MCF 10A (cell line): ENCODE measurements around the gene CC2D2A. TPM values are rescaled to one million over a fixed set of nuclear protein-coding genes. Genes with fewer than 3 reads are reported as not detected.

Experiments
- BruUV-seq: library from RNA; stranded (reverse); fragments of 400-500 nt; replicated peaks from 2 replicates; lab custom pipeline; 2021; lab: Mats Ljungman, UMichigan
- CTCF ChIA-PET: fragments of 300-600 bp; sonication (Branson Sonifier 250); formaldehyde crosslinking; extraction: SDS; loops from one replicate; lab custom pipeline; 2021; ENCODE audit warnings: antibody characterized with exemption, inconsistent platforms; lab: Yijun Ruan, JAX
- POLR2A ChIA-PET: fragments of 300-600, 350-650 bp; sonication (Branson Sonifier 250); formaldehyde crosslinking; extraction: SDS; loops from one replicate; lab custom pipeline; 2020; ENCODE audit warnings: antibody characterized with exemption, inconsistent platforms; lab: Yijun Ruan, JAX
- DNase-seq: peaks from one replicate; pipeline ENCODE4 v3.0.0-alpha.2; 2018; ENCODE audit not compliant: unreplicated experiment
- H3K27ac Mint-ChIP-seq: one replicate; pipeline ENCODE4 v1.8.0; 2022; ENCODE audit warnings: mild to moderate bottlenecking, low read depth, mixed read lengths; ENCODE audit not compliant: unreplicated experiment
- H3K27me3 Mint-ChIP-seq: one replicate; pipeline ENCODE4 v1.8.0; 2022; ENCODE audit warnings: mixed read lengths; ENCODE audit not compliant: insufficient read depth, unreplicated experiment
- H3K36me3 Mint-ChIP-seq: one replicate; pipeline ENCODE4 v1.8.0; 2022; ENCODE audit warnings: mild to moderate bottlenecking, moderate library complexity, mixed read lengths; ENCODE audit not compliant: insufficient read depth, unreplicated experiment
- H3K4me1 Mint-ChIP-seq: one replicate; pipeline ENCODE4 v1.8.0; 2022; ENCODE audit warnings: mixed read lengths; ENCODE audit not compliant: insufficient read depth, unreplicated experiment
- H3K4me3 Mint-ChIP-seq: one replicate; pipeline ENCODE4 v1.8.0; 2022; ENCODE audit warnings: mild to moderate bottlenecking, moderate library complexity, mixed read lengths; ENCODE audit not compliant: unreplicated experiment
- H3K9me3 Mint-ChIP-seq: one replicate; pipeline ENCODE4 v1.8.0; 2022; ENCODE audit warnings: mixed read lengths; ENCODE audit not compliant: unreplicated experiment
- CTCF ChIP-seq: fragments of 200-600 bp; IDR thresholded peaks from one replicate; pipeline ENCODE4 v1.8.0; 2022; ENCODE audit warnings: antibody characterized with exemption, mild to moderate bottlenecking; ENCODE audit not compliant: unreplicated experiment
- intact Hi-C: fragments of 100-400 bp; cut with micrococcal nuclease; formaldehyde crosslinking; loops from 2 replicates; pipeline ENCODE4 v1.14.1; 2022
- total RNA-seq: library from RNA; stranded (reverse); gene quantifications from 2 replicates; pipeline ENCODE4 v1.2.3, GENCODE V29; 2022

Gene CC2D2A
- total RNA-seq, 1 experiment from 2014 or later: 8.6 TPM

- intact Hi-C loops: no loop called here
- DNase-seq: no peak
- H3K4me3 Mint-ChIP-seq: no peak overlapping the region
- H3K36me3 Mint-ChIP-seq: no peaks in the 10 kb centered on the region
- BruUV-seq: no TSS peak
- no peak for TF ChIP-seq CTCF
- H3K9me3 Mint-ChIP-seq: no peaks in the 10 kb centered on the region
- H3K4me1 Mint-ChIP-seq: peaks cover 6% of the 10 kb centered on the region
- POLR2A ChIA-PET: no interaction called here
- no peaks in the 10 kb centered on the region for H3K27me3 Mint-ChIP-seq
- H3K27ac Mint-ChIP-seq: no peak overlapping the region
- CTCF ChIA-PET: interaction anchor here (1.2 to 1.7 kb wide), 2 partner anchors 14 to 46 kb away, joined by 3 to 9 read pairs; no protein-coding TSS in a partner anchor
These were observed 26.1 kb upstream of the CC2D2A start for GRCh38 chr4:15443371-15444160.

- ChIA-PET CTCF (interaction anchor here (1.2 to 1.7 kb wide), 2 partner anchors 13 to 46 kb away, joined by 3 to 9 read pairs; no protein-coding TSS in a partner anchor), POLR2A (no interaction called here)
- DNase-seq: no peak
- intact Hi-C loops: no loop called here
- no peaks in the 10 kb centered on the region for H3K27me3 Mint-ChIP-seq
- H3K9me3 Mint-ChIP-seq: no peaks in the 10 kb centered on the region
- no peak for TF ChIP-seq CTCF
- no TSS peak for BruUV-seq
- no peak overlapping the region for H3K27ac Mint-ChIP-seq
- no peak overlapping the region for H3K4me3 Mint-ChIP-seq
- no peaks in the 10 kb centered on the region for H3K36me3 Mint-ChIP-seq
- H3K4me1 Mint-ChIP-seq: no peaks in the 10 kb centered on the region
These were observed 25.4 kb upstream of the CC2D2A start for GRCh38 chr4:15444276-15444675.

- Mint-ChIP-seq H3K9me3 (no peaks in the 10 kb centered on the region), H3K36me3 (no peaks in the 10 kb centered on the region), H3K27ac (no peak overlapping the region), H3K4me1 (no peaks in the 10 kb centered on the region), H3K27me3 (no peaks in the 10 kb centered on the region), H3K4me3 (no peak overlapping the region)
- CTCF ChIA-PET: interaction anchor here (0.7 kb wide), 1 partner anchor 148 kb away, joined by 3 read pairs; no protein-coding TSS in a partner anchor
- no peak for DNase-seq
- POLR2A ChIA-PET: interaction anchor here (0.6 kb wide), 1 partner anchor 154 kb away, joined by 3 read pairs; no protein-coding TSS in a partner anchor
- intact Hi-C loops: no loop called here
- no TSS peak for BruUV-seq
- TF ChIP-seq CTCF: no peak
These were observed 24.7 kb upstream of the CC2D2A start for GRCh38 chr4:15444879-15445547.
